H9 (cell line): ENCODE data around the gene GLB1L3. TPM values are rescaled to one million over a fixed set of nuclear protein-coding genes. Genes with fewer than 3 reads are reported as not detected.
A peak's percentile ranks its signal among the peaks of the same experiment; 100 is the strongest.

Experiments used
- DNase-seq: peaks from one replicate; pipeline ENCODE4 v3.0.0-alpha.2; 2017
- H2AFZ ChIP-seq: one replicate; pipeline ENCODE4 v1.6.1; 2013; ENCODE audit warnings: mild to moderate bottlenecking, low read length, control low read depth, moderate library complexity
- H2AK5ac ChIP-seq: 2 replicates; pipeline ENCODE4 v1.6.1; 2013; ENCODE audit warnings: low read length, control low read depth, mixed read lengths; ENCODE audit not compliant: insufficient read length
- H2BK120ac ChIP-seq: one replicate; pipeline ENCODE4 v1.6.1; 2013; ENCODE audit warnings: low read depth, mild to moderate bottlenecking, low read length, control low read depth, inconsistent platforms; ENCODE audit not compliant: poor library complexity, severe bottlenecking
- H2BK12ac ChIP-seq: 2 replicates; pipeline ENCODE4 v1.6.1; 2013; ENCODE audit warnings: low read length, control low read depth, mixed read lengths, low read depth; ENCODE audit not compliant: insufficient read length
- H2BK15ac ChIP-seq: 2 replicates; pipeline ENCODE4 v1.6.1; 2013; ENCODE audit warnings: low read depth, low read length, control low read depth
- H2BK20ac ChIP-seq: one replicate; pipeline ENCODE4 v1.6.1; 2013; ENCODE audit warnings: low read depth, mild to moderate bottlenecking, low read length, control low read depth, inconsistent platforms; ENCODE audit not compliant: poor library complexity, severe bottlenecking
- H2BK5ac ChIP-seq: 2 replicates; pipeline ENCODE4 v1.6.1; 2013; ENCODE audit warnings: low read length, control low read depth, mixed read lengths; ENCODE audit not compliant: insufficient read length
- H3K14ac ChIP-seq: 2 replicates; pipeline ENCODE4 v1.6.1; 2013; ENCODE audit warnings: low read length, control low read depth; ENCODE audit not compliant: insufficient read depth
- H3K18ac ChIP-seq: 2 replicates; pipeline ENCODE4 v1.6.1; 2013; ENCODE audit warnings: low read depth, mild to moderate bottlenecking, mixed read lengths, low read length, control low read depth; ENCODE audit not compliant: insufficient read length
- H3K23ac ChIP-seq: 2 replicates; pipeline ENCODE4 v1.6.1; 2013; ENCODE audit warnings: low read length, control low read depth, mixed read lengths, low read depth; ENCODE audit not compliant: insufficient read length
- H3K23me2 ChIP-seq: 2 replicates; pipeline ENCODE4 v1.6.1; 2013; ENCODE audit warnings: low read depth, mild to moderate bottlenecking, mixed read lengths, low read length, control low read depth; ENCODE audit not compliant: insufficient read length, poor library complexity, severe bottlenecking
- H3K27ac ChIP-seq: 2 replicates; pipeline ENCODE4 v1.5.1; 2013; ENCODE audit warnings: low read length, control low read depth, mixed read lengths, low read depth; ENCODE audit not compliant: insufficient read length
- H3K27me3 ChIP-seq: 2 replicates; pipeline ENCODE4 v1.6.1; 2013; ENCODE audit warnings: low read length, control low read depth, inconsistent platforms; ENCODE audit not compliant: insufficient read depth
- H3K4ac ChIP-seq: 2 replicates; pipeline ENCODE4 v1.6.1; 2013; ENCODE audit warnings: low read depth, mild to moderate bottlenecking, control low read depth, inconsistent platforms, low read length, moderate library complexity
- H3K4me1 ChIP-seq: 2 replicates; pipeline ENCODE4 v1.6.1; 2013; ENCODE audit warnings: low read length, control low read depth, inconsistent platforms; ENCODE audit not compliant: insufficient read depth
- H3K4me2 ChIP-seq: 2 replicates; pipeline ENCODE4 v1.6.1; 2013; ENCODE audit warnings: low read length, control low read depth, mixed read lengths; ENCODE audit not compliant: insufficient read length, insufficient read depth
- H3K56ac ChIP-seq: 2 replicates; pipeline ENCODE4 v1.6.1; 2013; ENCODE audit warnings: low read depth, mild to moderate bottlenecking, mixed read lengths, low read length, control low read depth; ENCODE audit not compliant: insufficient read length
- H3K79me1 ChIP-seq: 2 replicates; pipeline ENCODE4 v1.6.1; 2013; ENCODE audit warnings: low read depth, mild to moderate bottlenecking, moderate library complexity, low read length, control low read depth, inconsistent platforms; ENCODE audit not compliant: insufficient read depth, poor library complexity, severe bottlenecking
- H3K79me2 ChIP-seq: 2 replicates; pipeline ENCODE4 v1.6.1; 2013; ENCODE audit warnings: low read length, control low read depth, inconsistent platforms; ENCODE audit not compliant: insufficient read depth
- H3K9ac ChIP-seq: 2 replicates; pipeline ENCODE4 v1.6.1; 2013; ENCODE audit warnings: low read length, control low read depth, mixed read lengths; ENCODE audit not compliant: insufficient read length; ENCODE audit errors: extremely low read depth
- H3K9me3 ChIP-seq: one replicate; pipeline ENCODE4 v1.6.1; 2013; ENCODE audit warnings: low read depth, low read length, inconsistent platforms; ENCODE audit not compliant: control insufficient read depth
- H3T11ph ChIP-seq: one replicate; pipeline ENCODE4 v1.6.1; 2013; ENCODE audit warnings: mild to moderate bottlenecking, low read length, control low read depth, inconsistent platforms
- H4K20me1 ChIP-seq: one replicate; pipeline ENCODE4 v1.6.1; 2013; ENCODE audit not compliant: control insufficient read depth, insufficient read length, insufficient read depth
- H4K5ac ChIP-seq: 2 replicates; pipeline ENCODE4 v1.6.1; 2013; ENCODE audit warnings: low read depth, mild to moderate bottlenecking, mixed read lengths, low read length, control low read depth; ENCODE audit not compliant: insufficient read length
- H4K8ac ChIP-seq: replicated peaks from 2 replicates; pipeline ENCODE4 v1.6.1; 2013; ENCODE audit warnings: low read length, control low read depth, mixed read lengths, low read depth; ENCODE audit not compliant: insufficient read length
- H4K91ac ChIP-seq: 2 replicates; pipeline ENCODE4 v1.6.1; 2013; ENCODE audit warnings: low read depth, mild to moderate bottlenecking, moderate library complexity, mixed read lengths, low read length, control low read depth; ENCODE audit not compliant: insufficient read length
- H3K27ac Mint-ChIP-seq, 3 experiments: 2 replicates in 2 of 3; 3 replicates in 1 of 3; pipeline ENCODE4 v1.8.0; 2020 to 2021; ENCODE audit warnings: mixed read lengths in 3 of 3, mild to moderate bottlenecking in 1 of 3, moderate library complexity in 1 of 3
- H3K27me3 Mint-ChIP-seq: 2 replicates; pipeline ENCODE4 v1.8.0; 2021; ENCODE audit warnings: low read depth, mild to moderate bottlenecking, moderate library complexity, mixed read lengths
- H3K36me3 Mint-ChIP-seq, 3 experiments: 2 replicates in 2 of 3; 3 replicates in 1 of 3; pipeline ENCODE4 v1.8.0; 2020 to 2021; ENCODE audit warnings: low read depth in 3 of 3, mixed read lengths in 3 of 3; ENCODE audit not compliant: insufficient read depth in 1 of 3
- H3K4me1 Mint-ChIP-seq, 2 experiments: 2 replicates each; pipeline ENCODE4 v1.8.0; 2020; ENCODE audit warnings: mixed read lengths in 2 of 2
- H3K4me3 Mint-ChIP-seq, 2 experiments: 2 replicates in 1 of 2; 3 replicates in 1 of 2; pipeline ENCODE4 v1.8.0; 2020 to 2021; ENCODE audit warnings: mild to moderate bottlenecking in 2 of 2, mixed read lengths in 2 of 2, moderate library complexity in 1 of 2
- H3K9me3 Mint-ChIP-seq, 2 experiments: 2 replicates in 1 of 2; 3 replicates in 1 of 2; pipeline ENCODE4 v1.8.0; 2020; ENCODE audit warnings: mild to moderate bottlenecking in 2 of 2, mixed read lengths in 2 of 2, moderate library complexity in 1 of 2
- CTCF ChIP-seq: fragments of 200-600 bp; sonication (generic); conservative IDR thresholded peaks from 3 replicates; pipeline ENCODE4 v1.8.0; 2021; ENCODE audit warnings: antibody characterized with exemption, mild to moderate bottlenecking
- WGBS: extraction: QIAGEN DNeasy Blood & Tissue Kit; methylation state at CpG from one replicate; pipeline ENCODE4 v1.1.7; 2013; ENCODE audit warnings: missing lambda C conversion rate, low lambda C conversion rate, mixed read lengths; ENCODE audit not compliant: insufficient read length; ENCODE audit errors: extremely low coverage; 5-methylcytosine and 5-hydroxymethylcytosine counted together
- total RNA-seq: library from RNA; stranded (reverse); gene quantifications from 2 replicates; pipeline ENCODE4 v1.2.1, GENCODE V29; 2021

GLB1L3 gene
- total RNA-seq, 1 experiment from 2014 or later: 11.2 TPM

GRCh38 chr11:134275188-134275533, 1.0 kb upstream of the GLB1L3 start:
- no peak overlapping the region for H3K14ac ChIP-seq
- no peak overlapping the region for H2BK12ac ChIP-seq
- H3K27ac ChIP-seq: no peak overlapping the region
- H4K8ac ChIP-seq: no peak overlapping the region
- H4K20me1 ChIP-seq: no peaks in the 10 kb centered on the region
- H4K91ac ChIP-seq: no peak overlapping the region
- Mint-ChIP-seq H3K4me1 (peaks cover 49 to 57% of the 10 kb centered on the region in 2 experiments), H3K4me3 (peak overlapping the region; percentile 96 to 99), H3K36me3 (peaks cover 7 to 12% (median 10%) of the 10 kb centered on the region in 3 experiments; a peak in 6 of 7 replicates), H3K27me3 (peaks cover 15% of the 10 kb centered on the region), H3K27ac (peak overlapping the region in 1 of 3 experiments; percentile 98; a peak in 3 of 7 replicates), H3K9me3 (peaks cover 0 to 4% of the 10 kb centered on the region in 2 experiments; a peak in 3 of 5 replicates)
- H4K5ac ChIP-seq: no peak overlapping the region
- WGBS: no CpG with 5 or more reads among the region's 5 CpGs
- peak overlapping the region; percentile 63 for H3K9ac ChIP-seq
- no peaks in the 10 kb centered on the region for H3K27me3 ChIP-seq
- H3K4ac ChIP-seq: no peak overlapping the region
- H2BK20ac ChIP-seq: no peak overlapping the region
- peaks cover 12% of the 10 kb centered on the region; the same call in 1 of the 2 replicates for H3K79me2 ChIP-seq
- no peak for DNase-seq
- H2BK120ac ChIP-seq: no peak overlapping the region
- no peak overlapping the region for H2AFZ ChIP-seq
- no peak overlapping the region for H3K56ac ChIP-seq
- peaks cover 11% of the 10 kb centered on the region for H3K4me1 ChIP-seq
- H3K4me2 ChIP-seq: peak overlapping the region; percentile 86
- no peak overlapping the region for H2BK5ac ChIP-seq
- no peaks in the 10 kb centered on the region for H3K9me3 ChIP-seq
- TF ChIP-seq CTCF: no peak
- H3K18ac ChIP-seq: no peak overlapping the region
- no peak overlapping the region for H2BK15ac ChIP-seq
- H3T11ph ChIP-seq: no peak overlapping the region
- no peak overlapping the region for H2AK5ac ChIP-seq
- no peak overlapping the region for H3K23ac ChIP-seq
- H3K79me1 ChIP-seq: no peaks in the 10 kb centered on the region
- peaks cover 21% of the 10 kb centered on the region for H3K23me2 ChIP-seq
